OCI-LY1 (cell line): ENCODE data around the gene UNC13C.

Experiments used
- H2AFZ ChIP-seq: fragments of 200-600 bp; sonication (generic), shearing (Covaris generic); 2 replicates; pipeline ENCODE4 v1.6.0; 2014; ENCODE audit warnings: antibody characterized with exemption, mild to moderate bottlenecking, low read length
- H3F3A ChIP-seq: fragments of 200-600 bp; sonication (generic), shearing (Covaris generic); 2 replicates; pipeline ENCODE4 v1.6.0; 2014; ENCODE audit warnings: mild to moderate bottlenecking, antibody characterized with exemption, low read length, moderate library complexity; ENCODE audit not compliant: insufficient read depth
- H3K27ac ChIP-seq: fragments of 200-600 bp; sonication (generic); 2 replicates; pipeline ENCODE4 v1.5.1; 2014; ENCODE audit warnings: low read length, mixed run types, mild to moderate bottlenecking, low read depth; ENCODE audit not compliant: poor library complexity, severe bottlenecking
- H3K27me3 ChIP-seq: fragments of 200-600 bp; sonication (generic); 2 replicates; pipeline ENCODE4 v1.6.0; 2014; ENCODE audit warnings: antibody characterized with exemption, mild to moderate bottlenecking, low read length, moderate library complexity; ENCODE audit not compliant: insufficient read depth
- H3K36me3 ChIP-seq: fragments of 200-600 bp; sonication (generic); 2 replicates; pipeline ENCODE4 v1.6.1; 2014; ENCODE audit warnings: mild to moderate bottlenecking, antibody characterized with exemption, low read length, moderate library complexity, mixed read lengths; ENCODE audit not compliant: insufficient read depth
- H3K4me1 ChIP-seq: fragments of 200-600 bp; sonication (generic); 2 replicates; pipeline ENCODE4 v1.5.1; 2014; ENCODE audit warnings: mild to moderate bottlenecking, low read length, moderate library complexity; ENCODE audit not compliant: insufficient read depth, severe bottlenecking
- H3K4me2 ChIP-seq: fragments of 200-600 bp; sonication (generic), shearing (Covaris generic); 2 replicates; pipeline ENCODE4 v1.6.1; 2014; ENCODE audit warnings: low read length
- H3K4me3 ChIP-seq: fragments of 200-600 bp; sonication (generic); 2 replicates; pipeline ENCODE4 v1.5.1; 2014; ENCODE audit warnings: low read length, low read depth, mild to moderate bottlenecking, mixed read lengths; ENCODE audit not compliant: poor library complexity, severe bottlenecking
- H3K79me2 ChIP-seq: fragments of 200-600 bp; shearing (Covaris generic); 2 replicates; pipeline ENCODE4 v1.6.1; 2016; ENCODE audit warnings: mixed run types, low read length, mixed read lengths; ENCODE audit not compliant: insufficient read depth
- H3K9ac ChIP-seq: fragments of 200-600 bp; sonication (generic), shearing (Covaris generic); 2 replicates; pipeline ENCODE4 v1.6.1; 2014; ENCODE audit warnings: mild to moderate bottlenecking, low read length, mixed read lengths
- H3K9me2 ChIP-seq: fragments of 200-600 bp; sonication (generic), shearing (Covaris generic); 2 replicates; pipeline ENCODE4 v1.6.1; 2014; ENCODE audit warnings: low read depth, mild to moderate bottlenecking, low read length, mixed read lengths
- H3K9me3 ChIP-seq: fragments of 200-600 bp; shearing (Covaris generic); 2 replicates; pipeline ENCODE4 v1.6.1; 2014; ENCODE audit warnings: low read length, mixed read lengths
- H4K20me1 ChIP-seq: fragments of 200-600 bp; sonication (generic), shearing (Covaris generic); 2 replicates; pipeline ENCODE4 v1.6.0; 2016; ENCODE audit warnings: mild to moderate bottlenecking, low read length; ENCODE audit not compliant: insufficient read depth
- CTCF ChIP-seq: fragments of 200-600 bp; sonication (generic), shearing (Covaris generic); IDR thresholded peaks from 2 replicates; pipeline ENCODE4 v1.5.1; 2017; ENCODE audit warnings: mild to moderate bottlenecking, antibody characterized with exemption, low read length, moderate library complexity, mixed read lengths
- EZH2 ChIP-seq: fragments of 200-600 bp; sonication (generic), shearing (Covaris generic); IDR thresholded peaks from 2 replicates; pipeline ENCODE4 v1.8.0; 2017; ENCODE audit warnings: borderline replicate concordance, mixed run types, mild to moderate bottlenecking, antibody characterized with exemption, low read length, moderate library complexity, mixed read lengths

UNC13C gene

DNA sequence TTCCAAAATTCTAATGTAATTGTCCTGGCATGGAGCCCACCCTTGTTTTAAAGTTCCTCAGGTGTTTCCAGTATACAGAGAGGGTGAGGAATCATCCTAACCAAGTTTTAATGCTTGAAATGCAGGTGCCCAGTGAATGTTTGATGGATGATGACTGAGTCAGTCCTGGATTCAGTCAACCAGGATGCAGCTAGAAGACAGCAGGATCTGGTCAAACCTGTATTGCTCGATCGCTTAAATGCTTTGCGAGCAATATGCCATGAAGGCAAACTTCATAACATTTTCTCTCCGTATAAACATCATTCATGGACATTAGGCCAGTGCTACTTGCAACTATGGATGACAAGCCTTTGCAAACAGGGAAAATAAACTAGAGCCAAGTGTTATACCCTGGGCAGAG is 627.3 kb downstream of the UNC13C start:
- no peaks in the 10 kb centered on the region for H3K79me2 ChIP-seq
- TF ChIP-seq EZH2: no peak
- no peak for TF ChIP-seq CTCF
- H3K27ac ChIP-seq: no peak overlapping the region

GRCh38 chr15:54608876-54609835 is 630.9 kb downstream of the UNC13C start:
- no peak overlapping the region for H3K27ac ChIP-seq
- H3K4me3 ChIP-seq: no peak overlapping the region
- H2AFZ ChIP-seq: no peak overlapping the region
- H4K20me1 ChIP-seq: no peaks in the 10 kb centered on the region
- H3K36me3 ChIP-seq: no peaks in the 10 kb centered on the region
- TF ChIP-seq CTCF: no peak
- TF ChIP-seq EZH2: no peak
- H3K79me2 ChIP-seq: no peaks in the 10 kb centered on the region
- H3K9me3 ChIP-seq: no peaks in the 10 kb centered on the region
- no peaks in the 10 kb centered on the region for H3F3A ChIP-seq
- no peak overlapping the region for H3K4me2 ChIP-seq
- peaks cover 6% of the 10 kb centered on the region for H3K4me1 ChIP-seq
- H3K27me3 ChIP-seq: no peaks in the 10 kb centered on the region
- no peak overlapping the region for H3K9ac ChIP-seq
- no peaks in the 10 kb centered on the region for H3K9me2 ChIP-seq

More for the DNA sequence above, 627.3 kb downstream of the UNC13C start:
- H3K4me1 ChIP-seq: no peaks in the 10 kb centered on the region
- no peaks in the 10 kb centered on the region for H4K20me1 ChIP-seq
- H3K9me3 ChIP-seq: no peaks in the 10 kb centered on the region
- no peaks in the 10 kb centered on the region for H3K36me3 ChIP-seq
- H3K4me2 ChIP-seq: no peak overlapping the region
- no peak overlapping the region for H3K4me3 ChIP-seq
- H3K27me3 ChIP-seq: no peaks in the 10 kb centered on the region
- H3K9ac ChIP-seq: no peak overlapping the region
- H2AFZ ChIP-seq: no peak overlapping the region
- H3K9me2 ChIP-seq: no peaks in the 10 kb centered on the region
- H3F3A ChIP-seq: no peaks in the 10 kb centered on the region

DNA sequence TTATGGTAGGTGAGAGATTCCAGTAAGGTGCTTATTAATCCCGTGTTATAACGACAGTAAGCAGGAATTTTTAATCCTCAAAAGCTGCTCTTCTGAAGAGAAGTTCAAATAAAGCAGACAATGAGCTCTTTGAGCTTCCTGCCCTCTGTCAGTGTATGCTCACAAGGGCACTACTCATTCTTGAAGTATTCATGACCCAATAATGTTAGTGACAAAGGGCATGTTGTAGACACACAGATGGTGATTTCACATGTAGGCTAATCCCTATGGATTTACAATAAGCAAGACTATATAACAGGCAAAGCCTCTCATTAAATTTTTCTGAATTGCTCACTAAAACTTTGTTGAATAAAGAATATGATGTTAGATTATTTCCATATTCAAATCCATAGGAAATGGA is 639.9 kb downstream of the UNC13C start:
- H3K4me3 ChIP-seq: no peak overlapping the region
- no peak overlapping the region for H3K9ac ChIP-seq
- TF ChIP-seq CTCF (no peak), EZH2 (no peak)
- H2AFZ ChIP-seq: no peak overlapping the region
- H3K9me2 ChIP-seq: no peaks in the 10 kb centered on the region; the same call in 1 of the 2 replicates
- H3K36me3 ChIP-seq: no peaks in the 10 kb centered on the region
- no peaks in the 10 kb centered on the region for H3K27me3 ChIP-seq
- peaks cover 17% of the 10 kb centered on the region for H3K4me1 ChIP-seq
- H3K9me3 ChIP-seq: no peaks in the 10 kb centered on the region
- H3K79me2 ChIP-seq: no peaks in the 10 kb centered on the region
- H3F3A ChIP-seq: no peaks in the 10 kb centered on the region
- no peaks in the 10 kb centered on the region for H4K20me1 ChIP-seq
- no peak overlapping the region for H3K4me2 ChIP-seq
- no peak overlapping the region for H3K27ac ChIP-seq
